Fibroblast of lung (primary cell): ENCODE results near the gene LCE3C.

Experiments used
- EZH2 ChIP-seq: IDR thresholded peaks from 2 replicates; pipeline ENCODE4 v1.5.1; 2012; ENCODE audit warnings: low read length, control low read depth, mild to moderate bottlenecking; ENCODE audit errors: missing control alignments
- TF ChIP-seq, protein P1 (sequence below), 2 donors: IDR thresholded peaks in 1 of 2; conservative IDR thresholded peaks in 1 of 2; 1 replicate in 1 of 2; 2 replicates in 1 of 2; pipeline ENCODE4 v1.5.1; 2011 to 2012; ENCODE audit warnings: low read length in 2 of 2, control low read depth in 1 of 2, inconsistent platforms in 1 of 2, low read depth in 1 of 2, mild to moderate bottlenecking in 1 of 2

DNA sequence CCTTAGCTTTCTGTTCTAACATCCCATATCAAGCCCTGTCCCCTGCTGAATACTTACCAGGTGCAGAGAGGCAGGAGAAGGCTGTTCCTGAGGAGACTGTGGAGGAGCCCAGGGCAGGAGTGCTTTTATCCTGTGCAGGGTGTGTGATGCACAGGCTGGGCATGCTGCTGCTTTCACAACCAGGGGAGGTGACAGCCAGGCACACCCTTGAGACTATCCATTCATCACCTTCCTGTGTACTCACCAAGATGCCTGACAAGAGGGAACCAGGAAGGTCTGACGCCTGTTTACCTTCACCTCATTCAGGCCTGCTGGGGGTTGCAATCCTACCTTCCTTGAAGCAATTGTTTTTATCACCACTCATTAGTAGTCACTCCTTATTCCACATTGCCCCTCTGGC is 33.4 kb upstream of the LCE3C start, which contains the start of gene LCE3E:
- TF ChIP-seq, protein P1, sequence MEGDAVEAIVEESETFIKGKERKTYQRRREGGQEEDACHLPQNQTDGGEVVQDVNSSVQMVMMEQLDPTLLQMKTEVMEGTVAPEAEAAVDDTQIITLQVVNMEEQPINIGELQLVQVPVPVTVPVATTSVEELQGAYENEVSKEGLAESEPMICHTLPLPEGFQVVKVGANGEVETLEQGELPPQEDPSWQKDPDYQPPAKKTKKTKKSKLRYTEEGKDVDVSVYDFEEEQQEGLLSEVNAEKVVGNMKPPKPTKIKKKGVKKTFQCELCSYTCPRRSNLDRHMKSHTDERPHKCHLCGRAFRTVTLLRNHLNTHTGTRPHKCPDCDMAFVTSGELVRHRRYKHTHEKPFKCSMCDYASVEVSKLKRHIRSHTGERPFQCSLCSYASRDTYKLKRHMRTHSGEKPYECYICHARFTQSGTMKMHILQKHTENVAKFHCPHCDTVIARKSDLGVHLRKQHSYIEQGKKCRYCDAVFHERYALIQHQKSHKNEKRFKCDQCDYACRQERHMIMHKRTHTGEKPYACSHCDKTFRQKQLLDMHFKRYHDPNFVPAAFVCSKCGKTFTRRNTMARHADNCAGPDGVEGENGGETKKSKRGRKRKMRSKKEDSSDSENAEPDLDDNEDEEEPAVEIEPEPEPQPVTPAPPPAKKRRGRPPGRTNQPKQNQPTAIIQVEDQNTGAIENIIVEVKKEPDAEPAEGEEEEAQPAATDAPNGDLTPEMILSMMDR (conservative IDR thresholded peaks at IDR 0.05 in 1 of 2, IDR thresholded peaks at IDR 0.05 in 1 of 2; ENCODE audit: low read depth in 1 of 2, low read length in 2 of 2), result no peak
- TF ChIP-seq EZH2, result no peak
